GM21526 (cell line): ENCODE results near the gene PGF.

Experiments
- ATAC-seq: cut with Tn5 transposase; IDR thresholded peaks from one replicate; pipeline ENCODE4 v1.9.1; 2021; ENCODE audit warnings: moderate library complexity; ENCODE audit not compliant: unreplicated experiment, low FRiP score

PGF gene

DNA sequence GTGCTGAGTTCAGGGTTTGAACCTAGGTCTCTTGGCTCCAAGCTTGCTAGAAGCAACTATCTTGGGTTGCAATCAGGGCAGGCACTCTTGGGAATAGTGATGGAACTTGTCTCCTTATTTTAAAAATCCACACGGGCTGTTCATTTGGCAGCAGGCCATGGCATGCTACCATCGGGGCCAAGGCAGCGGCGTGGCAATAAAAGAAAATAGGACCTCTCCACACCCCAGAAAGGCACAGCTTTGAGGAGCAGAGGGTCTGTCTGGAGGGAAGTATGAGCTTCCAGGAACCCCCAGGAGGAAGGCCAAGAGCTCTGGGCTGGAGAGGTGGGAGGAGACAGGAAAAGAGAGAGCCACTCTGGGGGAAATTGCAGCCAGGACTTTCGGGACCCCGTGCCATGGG lies 47.7 kb downstream of the PGF start:
- ATAC-seq = no peak

DNA sequence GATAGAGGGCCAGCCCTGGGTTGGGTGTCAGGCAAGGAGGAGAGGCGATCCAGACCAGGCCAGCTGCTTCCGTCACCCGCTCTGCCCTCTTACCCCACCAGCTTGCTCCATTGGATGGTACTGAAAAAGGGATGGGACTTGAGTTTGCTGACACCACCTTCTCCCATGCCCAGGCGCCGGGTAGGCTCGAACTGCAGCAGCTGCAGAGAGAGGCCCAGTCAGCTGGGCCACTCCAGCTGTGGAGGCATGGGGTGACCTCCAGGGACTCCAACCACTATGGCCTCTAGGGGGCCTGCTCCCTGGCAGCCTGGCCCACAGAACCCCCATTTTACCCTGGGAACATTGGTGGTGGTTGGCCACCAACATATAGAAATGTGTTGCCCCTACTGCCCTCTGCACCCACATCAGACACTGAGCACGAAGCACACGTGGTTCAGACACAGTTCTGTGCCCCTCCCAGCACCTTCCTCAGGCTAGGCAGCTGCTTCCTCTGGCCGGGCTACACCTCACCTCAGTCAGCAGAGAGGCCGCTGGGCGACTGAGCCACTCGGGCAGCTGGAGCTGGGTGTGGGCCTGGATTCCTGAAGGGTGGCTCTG lies 48.4 kb downstream of the PGF start:
- ATAC-seq = no peak

DNA sequence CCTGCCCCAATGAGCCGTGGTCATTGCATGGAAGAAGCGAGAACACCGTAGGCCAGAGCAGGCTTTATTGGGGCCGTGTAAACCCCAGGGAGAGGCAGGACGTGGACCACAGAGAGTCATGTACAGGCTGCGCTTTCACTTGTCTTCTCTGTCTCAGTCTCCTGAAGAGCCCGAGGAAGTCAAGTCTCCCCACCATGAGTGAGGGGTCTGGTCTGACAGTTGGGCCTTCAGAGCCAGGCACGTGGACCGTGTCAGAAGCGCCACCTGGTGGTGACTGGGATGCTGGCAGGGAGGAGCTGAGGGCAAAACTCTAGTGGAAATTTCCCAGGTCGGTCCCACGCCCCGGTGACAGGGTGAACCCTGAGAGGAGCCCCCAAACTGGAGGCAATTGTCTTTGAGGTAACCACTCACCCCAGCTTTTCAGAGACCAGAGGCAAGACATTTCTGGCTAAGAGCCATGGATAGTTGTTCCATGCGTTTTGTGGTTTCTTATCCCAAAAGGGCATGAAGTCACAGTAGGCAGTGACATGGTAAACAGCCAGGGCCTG lies 49.7 kb downstream of the PGF start:
- ATAC-seq = no peak

DNA sequence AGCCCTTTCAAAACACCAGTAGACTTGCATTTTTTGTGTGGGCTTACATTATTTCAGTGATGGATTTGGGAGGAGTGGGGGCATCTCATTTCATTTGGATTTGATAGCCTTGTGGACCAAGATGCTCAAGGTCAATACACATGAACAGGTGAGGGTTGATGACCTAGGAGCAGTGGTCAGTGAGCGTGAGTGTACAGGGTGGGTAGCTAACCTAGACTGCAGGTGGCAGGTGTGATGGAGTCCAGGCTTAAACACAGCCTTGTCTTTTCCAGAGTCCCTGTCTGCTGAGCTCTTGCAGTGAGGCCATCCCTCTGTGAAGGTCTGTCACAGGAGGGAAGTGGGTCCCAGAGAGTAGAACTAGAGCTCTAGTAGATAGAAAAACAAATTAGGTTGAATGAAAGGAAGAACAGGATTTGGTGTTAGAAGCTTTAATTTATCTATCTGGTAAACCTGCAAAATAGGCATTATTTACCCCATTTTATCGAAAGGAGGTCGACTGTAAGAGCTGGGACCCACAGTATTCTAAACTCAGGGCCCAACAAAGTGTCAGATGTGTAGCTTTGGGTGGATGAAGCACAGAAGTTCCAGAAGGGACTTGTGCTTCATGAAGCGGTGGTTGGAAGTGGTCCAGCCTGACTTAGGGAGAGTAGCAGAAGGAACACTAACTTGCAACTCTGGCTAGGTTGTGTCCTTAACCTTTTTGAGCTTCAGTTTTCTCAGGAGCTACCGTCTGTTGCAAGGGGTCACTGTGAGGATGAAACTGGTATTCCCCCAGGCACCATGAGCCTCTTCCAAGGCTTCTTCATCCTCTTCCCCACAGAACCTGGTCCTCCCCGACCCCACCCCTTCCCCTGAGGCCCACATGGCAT lies 50.5 kb downstream of the PGF start:
- ATAC-seq = no peak

DNA sequence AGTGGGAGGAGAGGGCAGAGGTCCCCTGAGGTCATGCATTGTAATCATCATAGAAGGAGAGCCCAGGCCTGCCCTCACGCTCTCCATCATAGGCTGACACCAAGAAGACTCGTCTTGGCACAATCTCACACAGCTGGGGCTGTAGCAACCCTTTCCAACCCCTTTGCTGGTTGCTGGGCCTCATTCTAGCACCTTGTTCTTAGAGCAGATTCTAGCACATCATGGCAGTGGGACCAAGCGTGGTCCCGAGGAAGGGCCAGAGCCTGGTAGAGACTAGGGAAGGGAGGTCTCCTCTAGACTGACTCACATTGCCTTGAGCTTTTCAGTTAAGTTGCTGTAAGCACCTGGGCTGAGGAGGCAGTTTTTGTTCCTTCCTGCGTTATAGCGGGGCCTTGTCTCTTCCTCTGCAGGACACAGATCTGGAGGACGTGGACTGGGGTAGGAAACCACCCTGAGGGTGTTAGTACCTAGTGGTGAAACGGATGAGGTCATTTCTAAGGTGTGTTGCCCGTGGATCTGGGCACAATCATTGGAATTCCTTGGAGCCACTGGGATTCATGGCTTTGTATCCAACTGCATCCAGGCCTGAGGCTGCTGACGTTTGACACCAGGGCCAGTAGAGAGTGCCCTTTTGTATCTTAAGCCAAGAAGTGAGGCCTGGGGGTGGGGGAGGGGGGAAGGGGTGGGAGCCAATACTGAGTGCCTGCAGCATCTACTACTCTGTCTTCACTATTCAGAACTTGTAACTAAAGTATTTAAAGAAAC lies 52.3 kb downstream of the PGF start:
- no peak for ATAC-seq

DNA sequence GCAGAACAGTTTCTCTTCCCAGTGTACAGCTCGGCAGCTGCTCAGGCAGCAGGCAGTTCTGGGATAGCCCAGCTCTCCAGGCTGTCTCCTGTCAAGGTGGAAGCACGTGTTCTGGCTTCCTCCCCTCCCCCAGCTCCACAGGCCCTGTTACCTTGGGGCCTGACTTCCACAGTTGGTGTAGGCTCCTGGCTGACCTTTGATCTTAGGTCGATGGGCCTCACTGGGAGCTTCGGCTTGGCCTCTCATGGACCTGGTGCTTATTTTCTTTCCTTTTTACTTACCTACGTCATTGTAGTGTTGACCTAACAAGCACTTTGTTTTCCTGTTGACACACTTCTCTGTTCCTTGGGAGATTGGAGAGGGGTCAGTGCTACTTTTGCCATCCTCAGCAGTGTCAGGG lies 56.7 kb downstream of the PGF start:
- no peak for ATAC-seq

DNA sequence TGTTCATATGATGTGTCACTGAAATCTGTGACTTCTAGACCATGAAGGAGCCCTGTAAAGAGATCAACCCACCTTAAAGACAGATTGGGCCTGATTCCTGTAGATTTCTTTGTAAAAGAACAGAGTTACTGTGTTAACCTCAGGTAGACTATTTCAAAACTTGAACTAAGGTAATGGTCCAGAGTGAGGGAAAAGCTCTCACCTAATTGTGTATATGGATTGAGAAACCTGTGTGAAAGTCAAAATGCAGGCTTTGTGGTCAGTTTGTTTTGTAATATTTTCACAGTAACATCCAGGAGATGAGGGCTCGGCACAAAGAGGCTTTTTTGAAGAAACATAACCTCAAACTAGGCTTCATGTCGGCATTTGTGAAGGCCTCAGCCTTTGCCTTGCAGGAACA lies 57.3 kb downstream of the PGF start:
- no peak for ATAC-seq

DNA sequence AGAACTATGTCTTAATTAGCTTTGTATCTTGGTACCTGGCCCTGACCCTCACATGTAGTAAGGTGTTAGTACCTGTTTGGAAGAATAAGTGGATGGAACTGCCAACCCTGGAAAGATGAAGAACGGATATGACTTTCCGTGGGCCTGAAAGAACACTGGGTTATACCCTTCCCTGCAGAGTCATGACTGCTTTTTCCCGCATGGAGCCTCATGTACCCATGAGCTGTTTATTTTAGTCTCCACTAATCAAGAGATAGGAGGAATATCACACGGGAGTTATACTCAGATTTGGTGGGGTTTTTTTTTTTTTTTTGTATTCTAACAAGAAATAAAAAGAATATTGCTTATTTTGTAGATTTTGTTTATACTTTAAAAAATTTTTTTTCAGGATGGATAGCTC lies 57.8 kb downstream of the PGF start:
- ATAC-seq = no peak

DNA sequence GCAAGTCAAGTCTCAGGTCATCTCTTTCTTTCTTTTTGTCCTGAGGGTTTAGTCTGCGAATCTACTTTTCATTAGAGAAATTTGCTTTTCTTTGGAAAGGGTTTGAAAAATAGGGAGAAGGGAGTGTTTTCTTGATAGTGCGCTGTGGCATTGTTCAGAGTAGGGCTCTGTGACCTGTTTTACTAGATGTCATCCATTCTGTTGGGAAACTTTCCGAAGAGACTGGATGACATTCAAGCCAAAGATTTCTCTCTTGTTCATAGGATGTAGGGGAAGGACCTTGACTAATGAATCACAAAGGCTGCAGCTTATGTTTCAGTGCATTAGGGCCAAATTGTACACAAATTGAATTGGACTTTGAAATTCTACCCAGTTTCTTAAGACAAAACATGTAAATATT lies 59.0 kb downstream of the PGF start:
- no peak for ATAC-seq

DNA sequence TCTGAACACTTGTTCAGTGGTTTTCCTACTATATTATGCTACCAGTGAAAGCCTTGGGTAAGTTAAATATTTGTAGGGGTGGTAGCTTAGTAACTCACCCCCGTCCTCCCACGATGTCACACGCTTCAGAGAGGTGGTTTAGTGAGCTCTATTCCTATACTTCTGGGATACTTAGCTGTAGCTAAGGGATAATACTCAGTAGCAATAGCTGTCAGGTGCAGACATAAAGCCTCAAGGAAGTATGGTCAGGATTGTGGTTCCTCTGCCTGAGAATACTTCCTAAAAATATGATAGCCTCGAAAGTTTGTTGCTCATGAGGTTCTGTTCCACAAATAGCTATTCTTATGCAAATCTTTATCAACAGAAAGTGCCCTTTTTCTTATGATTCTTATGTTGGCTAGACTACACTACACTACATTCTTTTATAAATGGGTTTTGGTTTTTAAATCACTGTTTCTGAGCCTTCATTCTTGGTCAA lies 61.7 kb downstream of the PGF start:
- peak; percentile 50 for ATAC-seq

DNA sequence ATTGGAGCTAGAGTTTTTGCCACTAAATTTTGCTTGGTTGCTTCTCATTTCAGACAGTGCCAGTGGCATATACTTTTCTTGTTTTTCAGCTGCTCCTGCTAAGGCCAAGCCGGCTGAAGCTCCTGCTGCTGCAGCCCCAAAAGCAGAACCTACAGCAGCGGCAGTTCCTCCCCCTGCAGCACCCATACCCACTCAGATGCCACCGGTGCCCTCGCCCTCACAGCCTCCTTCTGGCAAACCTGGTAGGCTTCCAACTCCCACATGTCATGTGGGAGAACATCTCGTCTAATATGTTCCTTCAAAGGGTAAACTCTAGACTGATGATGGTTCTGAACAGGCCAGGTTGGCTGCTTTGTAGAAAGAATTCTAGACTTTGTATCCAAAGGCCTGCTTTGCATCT lies 62.7 kb downstream of the PGF start:
- no peak for ATAC-seq

DNA sequence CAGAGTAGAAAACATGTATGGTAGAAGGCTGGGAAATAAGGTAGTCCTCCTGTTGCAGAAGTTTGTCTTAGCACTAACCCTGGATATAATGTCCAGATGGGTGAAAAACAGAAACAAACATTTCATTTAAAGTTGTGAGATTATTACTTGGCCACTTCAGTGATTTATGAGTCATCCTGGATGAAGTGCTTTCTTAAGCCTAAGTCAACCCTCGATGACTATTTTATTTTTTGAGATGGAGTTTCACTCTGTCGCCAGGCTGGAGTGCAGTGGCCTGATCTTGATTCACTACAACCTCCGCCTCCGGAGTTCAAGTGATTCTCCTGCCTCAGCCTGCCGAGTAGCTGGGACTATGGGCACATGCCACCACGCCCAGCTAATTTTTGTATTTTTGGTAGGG lies 63.5 kb downstream of the PGF start:
- no peak for ATAC-seq
